Kidney (tissue), 14 donors: Measurements from ENCODE around the gene ETS1. TPM values are rescaled to one million over a fixed set of nuclear protein-coding genes. Genes with fewer than 3 reads are reported as not detected.

Experiments
- DNase-seq, 5 donors: peaks; one replicate each; pipeline ENCODE4 v3.0.0-alpha.2; 2013 to 2020
- FAIRE-seq: peaks from 2 replicates; lab custom pipeline; 2012; peaks lifted over from hg19 to GRCh38; lab: Jason Lieb, UNC
- H3K27ac ChIP-seq, 2 donors: one replicate each; pipeline ENCODE4 v1.7.0; 2013; ENCODE audit warnings: low read depth in 2 of 2, low read length in 2 of 2, inconsistent platforms in 1 of 2
- H3K27me3 ChIP-seq: one replicate; pipeline ENCODE4 v1.7.1; 2013; ENCODE audit warnings: low read length, inconsistent platforms; ENCODE audit not compliant: control insufficient read depth, insufficient read depth
- H3K36me3 ChIP-seq, 3 donors: one replicate each; pipeline versions ENCODE4 v1.7.0 to v1.7.1; 2013; ENCODE audit warnings: low read length in 3 of 3, control low read depth in 1 of 3, inconsistent platforms in 1 of 3; ENCODE audit not compliant: insufficient read depth in 3 of 3, control insufficient read depth in 2 of 3
- H3K4me1 ChIP-seq, 3 donors: one replicate each; pipeline versions ENCODE4 v1.7.0 to v1.7.1; 2013; ENCODE audit warnings: low read length in 3 of 3, inconsistent platforms in 1 of 3, low read depth in 1 of 3; ENCODE audit not compliant: control insufficient read depth in 2 of 3, insufficient read depth in 2 of 3
- H3K4me3 ChIP-seq, 3 donors: one replicate each; pipeline versions ENCODE4 v1.7.0 to v1.8.1; 2013; ENCODE audit warnings: low read length in 3 of 3, control low read depth in 1 of 3, inconsistent platforms in 1 of 3
- H3K9ac ChIP-seq, 3 donors: one replicate each; pipeline versions ENCODE4 v1.7.0 to v1.7.1; 2013; ENCODE audit warnings: low read length in 3 of 3, control low read depth in 1 of 3, inconsistent platforms in 1 of 3
- H3K9me3 ChIP-seq, 3 donors: one replicate each; pipeline versions ENCODE4 v1.7.0 to v1.7.1; 2013; ENCODE audit warnings: low read length in 3 of 3, control low read depth in 1 of 3, inconsistent platforms in 1 of 3; ENCODE audit not compliant: control insufficient read depth in 2 of 3, insufficient read depth in 1 of 3
- CTCF ChIP-seq: IDR thresholded peaks from 3 replicates; pipeline ENCODE4 v1.5.1; 2012; ENCODE audit warnings: mild to moderate bottlenecking, moderate library complexity, borderline replicate concordance; ENCODE audit not compliant: insufficient read depth; ENCODE audit errors: extremely low read depth
- intact Hi-C: fragments of 100-400 bp; cut with DNase I; formaldehyde crosslinking; loops from one replicate; pipeline ENCODE4 v1.11.1; 2022
- polyA plus RNA-seq: library from polyadenylated mRNA; stranded (reverse); fragments of 350-450 nt; fragmentation: Illumina TruSeq; extraction: RNeasy Lipid Tissue Mini Kit (QIAGEN cat#74804); gene quantifications from one replicate; pipeline ENCODE4 v1.2.3, GENCODE V29; 2014; ENCODE audit warnings: low read depth, low replicate concordance; ENCODE audit not compliant: insufficient read depth
- total RNA-seq: library from RNA; stranded (reverse); fragmentation: NEBNext Ultra II Directional; extraction: Animal tissue kit (Norgen Biotek cat#: 25700); gene quantifications from one replicate; pipeline ENCODE4 v1.2.1, GENCODE V29; 2021
- donor health status: control.
- donor health status: control.
- donor health status: control.
- donor health status: control.
- donor health status: control.
- donor health status: DM: yes; HTN: yes; CAD: no.
- donor health status: Normal renal cell carcinoma (clear cell type).

ETS1 gene
- total and polyA plus RNA-seq, 2 donors from 2014 or later: 23.5 to 124 TPM

- peak overlapping the region; percentile 49 to 59 for H3K27ac ChIP-seq
- H3K4me3 ChIP-seq: peak overlapping the region; percentile 13 to 85 (median 69)
- no peak for TF ChIP-seq CTCF
- intact Hi-C loops: no loop called here
- DNase-seq (no peak), FAIRE-seq (no peak)
- H3K36me3 ChIP-seq: no peaks in the 10 kb centered on the region
- H3K9ac ChIP-seq: peak overlapping the region in 2 of 3 donors; percentile 51 to 62
- no peaks in the 10 kb centered on the region for H3K27me3 ChIP-seq
- no peaks in the 10 kb centered on the region for H3K9me3 ChIP-seq
- peaks cover 3 to 37% (median 27%) of the 10 kb centered on the region in 3 donors for H3K4me1 ChIP-seq
Measured at GRCh38 chr11:128518493-128519207, 68.7 kb downstream of the ETS1 start.

GRCh38 chr11:128517451-128518230, 69.7 kb downstream of the ETS1 start:
- FAIRE-seq: no peak
- intact Hi-C loops: no loop called here
- peaks cover 3 to 29% (median 29%) of the 10 kb centered on the region in 3 donors for H3K4me1 ChIP-seq

GRCh38 chr11:128516886-128517285, 70.5 kb downstream of the ETS1 start:
- no peaks in the 10 kb centered on the region for H3K9me3 ChIP-seq
- peaks cover 3 to 30% (median 29%) of the 10 kb centered on the region in 3 donors for H3K4me1 ChIP-seq
- H3K9ac ChIP-seq: peak overlapping the region in 1 of 3 donors; percentile 3
- H3K4me3 ChIP-seq: peak overlapping the region in 2 of 3 donors; percentile 39 to 69
- DNase-seq (no peak), FAIRE-seq (no peak)
- intact Hi-C loops: no loop called here
- TF ChIP-seq CTCF: no peak
- H3K27ac ChIP-seq: peak overlapping the region; percentile 19 to 49
- peaks cover 0 to 8% (median 0%) of the 10 kb centered on the region in 3 donors for H3K36me3 ChIP-seq
- H3K27me3 ChIP-seq: no peaks in the 10 kb centered on the region

More at GRCh38 chr11:128517451-128518230, 69.7 kb downstream of the ETS1 start:
- Histone ChIP-seq H3K4me3 (peak overlapping the region; percentile 24 to 85 (median 69)), H3K27me3 (no peaks in the 10 kb centered on the region), H3K36me3 (peaks cover 0 to 8% (median 0%) of the 10 kb centered on the region in 3 donors), H3K27ac (peak overlapping the region; percentile 35 to 49), H3K9ac (peak overlapping the region in 2 of 3 donors; percentile 54 to 62), H3K9me3 (no peaks in the 10 kb centered on the region)
- no peak for DNase-seq
- TF ChIP-seq CTCF: no peak
